Astrocyte of the spinal cord (primary cell): ENCODE measurements around the gene SCAF11.

Source experiments
- DNase-seq: peaks from one replicate; pipeline ENCODE4 v3.0.0; 2011; ENCODE audit warnings: low read depth, low spot score
- H3K4me3 ChIP-seq: 2 replicates; pipeline ENCODE4 v1.5.1; 2011; ENCODE audit warnings: low read depth, mild to moderate bottlenecking, low read length, moderate library complexity
- CTCF ChIP-seq: IDR thresholded peaks from 2 replicates; pipeline ENCODE4 v1.5.1; 2012; ENCODE audit warnings: low read depth, mild to moderate bottlenecking, low read length, inconsistent platforms
- in situ Hi-C: cut with HindIII; loops from 2 replicates; pipeline ENCODE4 v1.10.0; 2017; ENCODE audit warnings: low sequenced_read_pairs

SCAF11 gene

GRCh38 chr12:45887544-45887943, 102.8 kb downstream of the SCAF11 start:
- no peak overlapping the region for H3K4me3 ChIP-seq
- no peak for TF ChIP-seq CTCF
- no peak for DNase-seq
- in situ Hi-C loops = no loop called here

- H3K4me3 ChIP-seq = no peak overlapping the region
- in situ Hi-C loops = no loop called here
Measured at GRCh38 chr12:45886685-45887084, 103.7 kb downstream of the SCAF11 start.

GRCh38 chr12:45883187-45883586, 107.2 kb downstream of the SCAF11 start:
- H3K4me3 ChIP-seq = no peak overlapping the region
- DNase-seq = no peak
- no peak for TF ChIP-seq CTCF
- in situ Hi-C loops = no loop called here

More at GRCh38 chr12:45886685-45887084, 103.7 kb downstream of the SCAF11 start:
- no peak for DNase-seq
- no peak for TF ChIP-seq CTCF

- no peak for TF ChIP-seq CTCF
- in situ Hi-C loops = no loop called here
- no peak overlapping the region for H3K4me3 ChIP-seq
- no peak for DNase-seq
Measured at GRCh38 chr12:45880533-45880932, 109.8 kb downstream of the SCAF11 start.

- in situ Hi-C loops = no loop called here
- no peak for DNase-seq
- H3K4me3 ChIP-seq = no peak overlapping the region
- no peak for TF ChIP-seq CTCF
Measured at GRCh38 chr12:45879363-45879895, 110.9 kb downstream of the SCAF11 start.

GRCh38 chr12:45878630-45879255, 111.6 kb downstream of the SCAF11 start:
- H3K4me3 ChIP-seq = no peak overlapping the region
- in situ Hi-C loops = no loop called here
- DNase-seq = no peak
- no peak for TF ChIP-seq CTCF
